ENCODE results near the gene IL27RA. TPM values are rescaled to one million over a fixed set of nuclear protein-coding genes. Genes with fewer than 3 reads are reported as not detected.

The IL27RA gene
- total RNA-seq, 1 experiment from 2014 or later: 2.0 TPM

DNA sequence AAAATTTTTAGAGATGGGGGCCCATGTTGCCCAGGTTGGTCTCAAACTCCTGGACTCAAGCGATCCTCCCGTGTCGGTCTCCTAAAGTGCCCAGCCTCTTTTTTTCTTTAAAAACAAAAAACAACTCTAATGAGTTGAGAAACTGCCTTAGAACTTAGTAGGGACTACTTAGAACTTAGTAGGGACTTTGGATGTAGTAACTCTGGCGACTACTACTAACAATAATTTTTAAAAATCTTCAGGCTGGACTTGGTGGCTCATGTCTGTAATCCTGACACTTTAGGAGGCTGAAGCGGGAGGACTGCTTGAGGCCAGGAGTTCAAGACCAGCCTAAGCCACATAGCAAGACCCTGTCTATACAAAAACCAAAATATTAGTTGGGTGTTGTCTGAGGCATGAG lies 54.5 kb downstream of the IL27RA start:
- Histone ChIP-seq H3K4me1 (replicated peaks) (peaks cover 18% of the 10 kb centered on the region), H3K27me3 (replicated peaks) (no peaks in the 10 kb centered on the region), H3K4me3 (no peak overlapping the region), H3K9me3 (replicated peaks) (no peaks in the 10 kb centered on the region), H3K27ac (no peak overlapping the region), H3K36me3 (peaks cover 20% of the 10 kb centered on the region)
- DNase-seq (ENCODE audit: low read depth in 1 of 2, low spot score in 2 of 2): no peak

DNA sequence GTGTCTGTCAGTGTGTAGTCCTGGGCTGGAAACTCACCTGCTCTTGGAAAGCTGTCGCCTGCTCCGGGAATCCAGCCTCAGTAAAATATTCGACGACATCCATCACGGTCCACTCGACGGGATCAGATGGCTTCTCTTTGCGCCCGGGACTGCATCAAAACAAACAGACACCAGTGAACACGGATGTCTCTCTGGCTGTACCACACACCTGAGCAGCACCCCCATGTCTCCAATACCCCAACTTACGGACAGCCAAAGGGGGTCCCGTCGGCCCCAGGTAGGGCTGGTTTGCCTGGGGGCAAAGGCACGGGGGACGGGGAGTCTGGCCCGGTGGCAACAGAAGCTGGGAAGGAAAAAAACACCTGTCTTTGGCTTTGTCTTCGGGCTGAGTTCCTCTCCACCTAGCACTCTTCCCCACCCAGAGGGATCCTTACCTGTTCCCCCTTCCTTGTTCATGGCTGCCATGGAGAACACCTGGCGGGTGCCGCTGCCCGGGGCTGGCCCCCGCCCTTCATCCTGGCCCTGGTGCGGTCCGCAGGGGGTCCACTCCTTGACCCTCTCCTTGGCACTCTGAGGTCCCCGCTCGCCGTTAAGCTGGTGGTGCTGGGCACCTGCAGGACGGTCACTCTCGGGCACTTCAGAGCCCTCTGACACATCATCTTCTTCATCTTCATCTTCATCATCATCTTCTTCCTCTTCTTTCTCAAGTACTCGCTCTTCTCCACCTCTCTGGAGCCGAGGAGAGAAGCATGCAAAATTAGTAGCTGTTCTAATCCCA lies 57.3 kb downstream of the IL27RA start:
- H3K9me3 ChIP-seq (replicated peaks): peaks cover 8% of the 10 kb centered on the region; the same call in 1 of the 2 replicates
- peaks cover 22% of the 10 kb centered on the region for H3K36me3 ChIP-seq
- H3K4me3 ChIP-seq: peak overlapping the region; percentile 63
- DNase-seq (ENCODE audit: low read depth in 1 of 2, low spot score in 2 of 2): no peak
- H3K27ac ChIP-seq: no peak overlapping the region
- no peaks in the 10 kb centered on the region for H3K27me3 ChIP-seq (replicated peaks)
- H3K4me1 ChIP-seq (replicated peaks): peaks cover 13% of the 10 kb centered on the region

DNA sequence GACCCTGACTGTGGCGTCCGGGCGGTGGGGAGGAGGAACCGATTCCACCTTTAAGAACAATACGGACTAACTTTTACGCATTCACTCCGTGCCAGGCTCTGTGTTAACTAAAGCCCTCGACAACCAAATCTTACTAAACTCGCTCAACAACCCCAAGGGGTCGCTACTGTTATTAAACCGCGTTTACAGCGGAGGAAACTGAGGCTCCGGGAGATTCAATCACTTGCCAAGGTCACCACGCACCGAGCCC lies 57.8 kb downstream of the IL27RA start:
- Histone ChIP-seq H3K4me3 (peak overlapping the region; percentile 63), H3K9me3 (replicated peaks) (peaks cover 8% of the 10 kb centered on the region; the same call in 1 of the 2 replicates), H3K27me3 (replicated peaks) (no peaks in the 10 kb centered on the region), H3K4me1 (replicated peaks) (peaks cover 13% of the 10 kb centered on the region), H3K36me3 (peaks cover 22% of the 10 kb centered on the region), H3K27ac (no peak overlapping the region)
- no peak for DNase-seq (ENCODE audit: low read depth in 1 of 2, low spot score in 2 of 2)

DNA sequence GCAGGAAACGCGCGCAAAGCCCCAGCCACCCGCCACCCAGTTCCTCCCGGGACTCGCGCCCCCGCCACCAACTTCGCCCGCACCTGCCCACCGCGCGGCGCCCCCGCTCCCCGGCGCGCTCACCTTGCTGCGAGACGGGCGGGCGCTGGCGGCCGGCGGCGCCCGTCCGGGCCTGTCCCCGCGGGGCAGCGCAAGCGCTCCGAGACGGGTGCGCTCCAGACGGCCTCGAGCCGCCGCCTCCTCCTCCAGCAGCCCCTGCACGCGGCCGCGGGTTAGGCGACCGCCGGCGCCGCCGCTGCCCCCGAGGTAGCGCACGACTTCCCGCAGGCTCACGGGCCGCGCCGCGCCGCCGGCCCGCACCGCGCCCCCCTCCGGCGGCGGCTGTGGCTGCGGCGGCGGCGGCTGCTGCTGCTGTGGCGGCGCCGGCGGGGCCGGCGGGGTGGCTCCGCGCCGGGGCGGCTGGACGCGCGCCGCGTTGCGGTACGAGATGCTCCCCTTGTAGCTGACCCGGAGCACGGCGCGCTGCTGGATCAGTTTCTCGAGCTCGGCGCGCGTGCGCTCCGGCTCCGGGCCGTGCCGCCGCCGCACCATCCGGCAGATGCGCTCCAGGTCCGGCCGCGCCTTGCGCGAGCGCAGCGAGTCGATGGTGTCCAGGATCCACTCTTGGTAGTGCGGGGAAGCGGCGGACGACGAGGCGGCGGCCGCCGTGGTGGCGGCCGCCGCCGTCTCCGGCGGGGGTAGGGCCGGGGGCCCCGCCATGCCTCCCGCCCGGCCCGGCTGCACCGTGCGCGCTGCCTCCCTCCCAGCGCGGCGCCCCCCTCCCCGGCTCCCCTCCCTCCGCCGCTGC lies 58.3 kb downstream of the IL27RA start:
- H3K36me3 ChIP-seq: peaks cover 22% of the 10 kb centered on the region
- DNase-seq (ENCODE audit: low read depth in 1 of 2, low spot score in 2 of 2): peak; percentile 45 to 63
- H3K27ac ChIP-seq: no peak overlapping the region
- H3K27me3 ChIP-seq (replicated peaks): no peaks in the 10 kb centered on the region
- H3K4me1 ChIP-seq (replicated peaks): peaks cover 13% of the 10 kb centered on the region
- H3K4me3 ChIP-seq: peak overlapping the region; percentile 63
- peaks cover 8% of the 10 kb centered on the region; the same call in 1 of the 2 replicates for H3K9me3 ChIP-seq (replicated peaks)

DNA sequence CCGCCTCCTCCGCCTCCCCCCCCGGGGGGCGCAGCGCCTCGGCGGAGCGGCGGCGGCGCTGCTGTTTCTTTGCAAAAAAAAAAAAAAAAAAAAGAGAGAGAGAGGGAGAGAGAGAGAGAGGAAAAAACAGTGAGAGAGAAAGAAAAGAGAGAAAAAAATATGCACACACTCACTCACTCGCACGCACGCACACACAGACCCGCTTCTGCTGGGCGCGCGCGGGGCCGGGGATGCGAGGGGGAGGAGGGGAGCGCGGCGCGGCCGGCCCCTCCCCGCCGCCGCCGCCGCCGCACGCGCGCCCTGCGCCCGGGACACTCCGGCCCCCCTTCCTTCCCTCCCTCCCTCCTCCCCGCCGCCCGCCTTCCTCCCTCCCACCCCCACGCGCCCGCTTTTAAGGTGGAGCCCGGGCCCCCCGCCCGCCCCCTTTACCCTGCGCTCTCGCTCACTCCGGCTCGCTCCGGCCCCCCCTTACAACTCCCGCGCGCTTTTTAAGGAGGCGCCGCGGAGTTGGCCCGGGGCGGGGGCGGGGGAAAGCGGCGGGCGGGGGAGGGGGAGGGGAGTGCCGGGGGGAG lies 59.0 kb downstream of the IL27RA start, which contains the start of gene SAMD1:
SAMD1 (minus strand) TSS at position 243 of the 572 bp plus-strand sequence.
- Histone ChIP-seq H3K36me3 (peaks cover 26% of the 10 kb centered on the region), H3K4me3 (peak within 1 kb of the TSS; percentile 83), H3K4me1 (replicated peaks) (peaks cover 13% of the 10 kb centered on the region), H3K9me3 (replicated peaks) (peaks cover 8% of the 10 kb centered on the region; the same call in 1 of the 2 replicates), H3K27me3 (replicated peaks) (no peaks in the 10 kb centered on the region), H3K27ac (peak within 1 kb of the TSS; percentile 37; the same call in 1 of the 2 replicates)
- DNase-seq (ENCODE audit: low read depth in 1 of 2, low spot score in 2 of 2): peak; percentile 63 to 91

DNA sequence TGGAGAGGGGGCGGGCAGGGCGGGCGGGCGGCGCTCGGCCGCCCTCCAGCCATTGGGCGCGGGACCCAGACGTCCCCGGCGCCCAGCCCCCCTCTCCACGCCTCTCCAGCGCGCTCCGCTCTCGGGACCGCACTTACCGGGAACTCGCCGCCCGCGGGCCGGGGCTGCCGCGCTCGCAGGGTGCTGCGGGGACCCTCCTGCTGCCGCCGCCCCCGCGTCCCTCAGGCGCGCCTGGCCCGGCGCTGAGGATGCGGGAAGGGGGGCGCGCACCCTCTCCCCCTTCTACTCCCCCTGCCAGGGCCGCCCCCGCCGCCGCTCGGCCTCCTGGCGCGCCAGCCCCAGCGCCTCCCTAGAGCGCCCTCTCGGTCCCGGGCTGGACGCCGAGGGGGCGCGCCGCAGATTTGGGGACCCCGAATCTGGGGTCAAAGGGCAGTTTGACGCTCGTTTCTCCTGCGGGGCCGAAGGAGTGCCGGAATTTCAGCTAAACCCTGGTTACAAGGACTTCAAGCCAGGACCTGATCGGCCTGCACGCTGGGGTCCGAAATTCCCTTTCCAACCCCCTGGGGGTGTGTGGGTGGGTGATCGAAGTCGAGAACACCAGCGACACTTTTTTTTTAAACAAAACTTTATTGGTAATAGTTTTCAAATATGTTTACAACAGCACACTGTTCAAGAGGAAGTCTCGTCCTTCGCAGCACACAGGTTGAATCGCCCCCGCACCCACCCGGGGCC lies 59.7 kb downstream of the IL27RA start:
- peak overlapping the region; percentile 37; the same call in 1 of the 2 replicates for H3K27ac ChIP-seq
- H3K27me3 ChIP-seq (replicated peaks): no peaks in the 10 kb centered on the region
- H3K4me3 ChIP-seq: peak overlapping the region; percentile 83
- DNase-seq (ENCODE audit: low read depth in 1 of 2, low spot score in 2 of 2): peak; percentile 57 to 83
- peaks cover 8% of the 10 kb centered on the region; the same call in 1 of the 2 replicates for H3K9me3 ChIP-seq (replicated peaks)
- peaks cover 13% of the 10 kb centered on the region for H3K4me1 ChIP-seq (replicated peaks)
- H3K36me3 ChIP-seq: peaks cover 26% of the 10 kb centered on the region

DNA sequence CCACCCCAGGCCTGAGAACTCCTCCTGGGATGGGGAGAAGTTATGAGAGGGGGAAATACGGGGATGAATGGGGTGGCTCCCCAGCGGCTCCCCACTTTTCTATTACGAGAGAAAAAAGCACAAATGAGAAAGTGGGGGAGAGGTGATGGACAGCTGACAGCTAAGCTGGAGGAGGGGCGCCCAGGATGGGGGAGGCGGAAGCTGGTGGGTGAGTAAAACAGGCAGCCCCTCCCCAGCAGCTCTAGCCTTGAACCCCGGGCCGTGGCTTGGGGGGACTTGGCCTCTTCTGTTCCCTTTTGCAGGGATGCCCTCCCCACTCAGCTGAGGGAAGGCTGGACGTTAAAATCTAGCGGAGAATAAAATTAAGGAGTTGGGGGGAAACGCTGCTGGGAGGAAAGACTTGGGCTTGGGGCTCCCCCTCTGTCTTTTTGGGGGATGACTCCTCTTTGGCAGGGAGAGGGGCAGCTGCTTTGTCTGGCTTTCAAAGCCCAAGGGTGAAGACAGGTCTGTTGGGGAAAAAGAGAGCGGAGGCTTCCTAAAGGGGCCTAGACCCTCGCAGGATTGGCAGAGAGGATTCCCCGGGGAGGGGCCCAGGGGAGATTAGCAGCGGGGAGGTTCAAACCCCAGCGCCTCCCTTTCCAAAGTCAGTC lies 60.4 kb downstream of the IL27RA start:
- no peaks in the 10 kb centered on the region for H3K27me3 ChIP-seq (replicated peaks)
- no peak for DNase-seq (ENCODE audit: low read depth in 1 of 2, low spot score in 2 of 2)
- peaks cover 8% of the 10 kb centered on the region; the same call in 1 of the 2 replicates for H3K9me3 ChIP-seq (replicated peaks)
- peak overlapping the region; percentile 83 for H3K4me3 ChIP-seq
- peaks cover 13% of the 10 kb centered on the region for H3K4me1 ChIP-seq (replicated peaks)
- H3K36me3 ChIP-seq: peaks cover 30% of the 10 kb centered on the region
- H3K27ac ChIP-seq: no peak overlapping the region

DNA sequence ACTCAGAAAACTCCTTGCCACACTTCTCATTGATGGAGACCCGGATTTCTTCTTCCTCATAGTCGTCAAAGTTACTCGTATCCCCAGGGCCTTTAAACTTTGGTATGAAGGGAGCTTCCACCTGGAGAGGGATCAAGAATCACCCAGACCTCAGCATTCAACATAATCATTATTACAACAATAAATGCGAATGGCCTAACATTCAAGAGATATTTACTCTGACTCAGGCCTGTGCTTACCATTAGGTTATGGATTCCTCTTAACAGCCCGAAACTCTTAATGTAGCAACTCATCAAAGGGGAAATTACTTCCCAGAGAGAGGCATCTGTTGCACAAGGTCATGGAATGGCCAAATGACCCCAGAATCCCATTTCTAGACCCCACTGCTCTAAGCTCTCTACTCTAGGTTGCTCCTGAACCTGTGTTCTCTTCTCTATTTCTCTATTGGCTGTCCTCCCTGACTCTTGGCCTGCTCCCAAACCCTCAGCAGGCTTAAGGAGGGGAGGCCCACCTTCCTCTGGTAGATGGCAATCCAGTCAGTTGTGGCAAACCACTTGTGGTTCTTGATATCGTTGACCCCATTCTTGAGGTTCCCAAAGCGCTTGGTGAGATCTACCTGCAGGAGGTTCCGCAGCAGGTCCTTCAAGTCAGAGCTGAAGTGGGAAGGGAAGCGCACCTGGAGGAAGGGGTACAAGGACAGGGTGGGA lies 61.7 kb downstream of the IL27RA start:
- Histone ChIP-seq H3K4me1 (replicated peaks) (peaks cover 13% of the 10 kb centered on the region), H3K36me3 (peaks cover 35% of the 10 kb centered on the region), H3K9me3 (replicated peaks) (peaks cover 8% of the 10 kb centered on the region; the same call in 1 of the 2 replicates), H3K27ac (no peak overlapping the region), H3K4me3 (no peak overlapping the region), H3K27me3 (replicated peaks) (no peaks in the 10 kb centered on the region)
- no peak for DNase-seq (ENCODE audit: low read depth in 1 of 2, low spot score in 2 of 2)

DNA sequence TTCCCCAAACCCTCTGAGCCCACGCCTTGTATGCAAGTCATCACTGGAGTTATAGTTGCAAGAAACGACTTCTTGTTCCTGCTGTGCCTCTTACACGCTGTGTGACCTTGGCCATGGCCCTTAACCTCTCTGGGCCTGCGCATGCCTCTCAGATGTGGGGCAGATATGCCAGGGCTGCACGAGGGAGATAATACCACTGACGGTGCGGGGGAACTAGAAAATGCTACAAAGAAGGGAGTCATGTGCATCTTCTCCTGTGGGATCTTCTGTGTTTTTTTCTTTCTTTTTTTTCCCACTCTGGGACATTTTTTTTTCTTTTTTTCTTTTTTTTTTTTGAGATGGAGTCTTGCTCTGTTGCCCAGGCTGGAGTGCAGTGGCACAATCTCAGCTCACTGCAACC lies 63.3 kb downstream of the IL27RA start:
- peaks cover 5% of the 10 kb centered on the region; the same call in 1 of the 2 replicates for H3K4me1 ChIP-seq (replicated peaks)
- peaks cover 8% of the 10 kb centered on the region; the same call in 1 of the 2 replicates for H3K9me3 ChIP-seq (replicated peaks)
- no peak overlapping the region for H3K4me3 ChIP-seq
- no peak for DNase-seq (ENCODE audit: low read depth in 1 of 2, low spot score in 2 of 2)
- no peak overlapping the region for H3K27ac ChIP-seq
- no peaks in the 10 kb centered on the region for H3K27me3 ChIP-seq (replicated peaks)
- peaks cover 22% of the 10 kb centered on the region for H3K36me3 ChIP-seq

DNA sequence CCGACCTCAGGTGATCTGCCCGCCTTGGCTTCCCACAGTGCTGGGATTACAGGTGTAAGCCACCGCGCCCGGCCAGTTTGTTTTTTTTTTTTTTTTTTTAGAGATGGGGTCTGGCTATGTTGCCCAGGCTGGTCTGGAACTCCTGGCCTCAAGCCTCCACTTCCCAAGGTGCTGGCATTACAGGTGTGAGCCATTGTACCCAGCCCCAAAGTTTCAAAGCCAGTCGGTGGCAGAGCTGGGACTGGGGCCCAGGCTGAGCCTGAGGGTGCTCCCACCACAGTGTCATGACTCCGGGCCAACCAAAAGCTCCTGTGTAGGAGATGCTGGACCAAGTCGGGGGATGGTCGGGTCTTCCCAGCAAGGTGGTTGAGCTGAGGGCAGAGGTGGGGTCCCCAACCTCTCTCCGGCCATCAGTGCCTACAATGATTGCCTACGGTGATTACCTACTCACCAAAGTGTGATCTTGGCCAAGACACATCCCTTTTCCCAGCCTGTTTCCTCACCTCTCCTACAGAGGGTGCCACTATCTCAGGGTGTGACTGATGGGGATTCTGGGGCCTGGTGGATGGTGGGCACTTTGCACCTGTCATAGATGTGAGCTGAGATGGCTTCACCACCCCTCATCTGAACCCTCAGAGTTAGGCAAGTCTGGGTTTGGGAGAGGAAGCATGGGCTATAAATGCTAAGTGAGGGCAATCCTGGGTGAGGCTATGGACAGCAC lies 64.9 kb downstream of the IL27RA start:
- no peaks in the 10 kb centered on the region for H3K27me3 ChIP-seq (replicated peaks)
- DNase-seq (ENCODE audit: low read depth in 1 of 2, low spot score in 2 of 2): no peak

DNA sequence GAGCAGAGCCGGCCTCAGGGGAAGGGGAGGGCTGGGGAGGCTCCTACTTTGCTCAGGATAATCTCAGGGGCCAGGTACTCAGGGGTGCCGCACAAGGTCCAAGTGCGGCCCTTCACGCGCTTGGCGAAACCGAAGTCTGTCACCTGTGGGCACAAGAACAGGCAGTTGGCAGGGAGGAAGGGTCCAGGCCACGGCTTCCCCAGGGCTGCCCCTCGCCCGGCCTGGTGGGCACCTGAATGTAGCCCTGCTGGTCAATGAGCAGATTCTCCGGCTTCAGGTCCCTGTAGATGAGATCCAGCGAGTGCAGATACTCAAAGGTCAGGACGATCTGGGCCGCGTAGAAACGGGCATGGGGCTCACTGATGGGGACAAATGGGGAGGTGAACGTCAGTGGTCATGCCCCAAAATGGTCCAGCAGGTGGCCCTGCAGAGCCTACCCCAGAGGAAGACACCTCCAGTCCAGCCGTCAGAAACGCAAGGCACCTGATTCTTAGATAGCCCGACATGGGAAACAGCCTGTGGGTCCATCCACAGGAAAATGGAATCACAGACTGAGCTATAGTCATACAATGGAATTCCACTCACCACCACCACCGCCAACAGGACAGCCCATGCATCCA lies 66.1 kb downstream of the IL27RA start:
- Histone ChIP-seq H3K9me3 (replicated peaks) (peaks cover 8% of the 10 kb centered on the region; the same call in 1 of the 2 replicates), H3K27me3 (replicated peaks) (no peaks in the 10 kb centered on the region), H3K27ac (no peak overlapping the region), H3K4me1 (replicated peaks) (no peaks in the 10 kb centered on the region), H3K36me3 (peaks cover 45% of the 10 kb centered on the region), H3K4me3 (no peak overlapping the region)
- no peak for DNase-seq (ENCODE audit: low read depth in 1 of 2, low spot score in 2 of 2)

More for the DNA sequence above, 64.9 kb downstream of the IL27RA start:
- Histone ChIP-seq H3K4me1 (replicated peaks) (peaks cover under 1% of the 10 kb centered on the region; the same call in 1 of the 2 replicates), H3K4me3 (no peak overlapping the region), H3K36me3 (peaks cover 32% of the 10 kb centered on the region), H3K27ac (no peak overlapping the region), H3K9me3 (replicated peaks) (peaks cover 8% of the 10 kb centered on the region; the same call in 1 of the 2 replicates)

Data from SJSA1 (cell line).